ENCODE measurements around the gene PMEL. TPM values are rescaled to one million over a fixed set of nuclear protein-coding genes. Genes with fewer than 3 reads are reported as not detected.

PMEL gene
- total and polyA plus RNA-seq, 4 donors, result 1.1 to 4.5 (median 2.4) TPM

GRCh38 chr12:56011509-56012090 lies 45.8 kb upstream of the PMEL start (continued):
- no peak for TF ChIP-seq YY1 (IDR thresholded peaks at IDR 0.05)
- TF ChIP-seq ATF3 (IDR thresholded peaks at IDR 0.05), result no peak
- no peak for TF ChIP-seq HNF4G (IDR thresholded peaks at IDR 0.05)
- no peak for TF ChIP-seq MAX (IDR thresholded peaks at IDR 0.05)
- no peak for TF ChIP-seq HNF4A (conservative IDR thresholded peaks at IDR 0.05)

GRCh38 chr12:56010111-56010570 lies 44.3 kb upstream of the PMEL start:
- no peak overlapping the region for H3K4me3 ChIP-seq (ENCODE audit: low read depth in 1 of 3, low read length in 3 of 3)
- no peaks in the 10 kb centered on the region for H3K27me3 ChIP-seq (ENCODE audit: control insufficient read depth in 4 of 4, insufficient read depth in 4 of 4, low read length in 3 of 4)
- H3K9ac ChIP-seq (ENCODE audit: low read depth in 1 of 2, low read length in 2 of 2), result no peak overlapping the region
- peaks cover 0 to 16% (median 9%) of the 10 kb centered on the region in 4 donors for H3K4me1 ChIP-seq (ENCODE audit: control insufficient read depth in 4 of 4, insufficient read depth in 4 of 4, low read length in 3 of 4)
- no peak overlapping the region for H3K27ac ChIP-seq (ENCODE audit: low read depth in 1 of 2, low read length in 2 of 2)
- peaks cover 0 to under 1% (median 0%) of the 10 kb centered on the region in 4 donors for H3K36me3 ChIP-seq (ENCODE audit: control insufficient read depth in 4 of 4, insufficient read depth in 3 of 4, low read depth in 1 of 4, low read length in 3 of 4)
- DNase-seq (ENCODE audit: low spot score), result no peak
- 36% methylated on average over 2 of the region's 2 CpGs for WGBS
- no peaks in the 10 kb centered on the region for H3K9me3 ChIP-seq (ENCODE audit: control insufficient read depth in 4 of 4, low read length in 3 of 4)
- TF ChIP-seq YY1 (IDR thresholded peaks at IDR 0.05), result no peak
- no peak for TF ChIP-seq MAX (IDR thresholded peaks at IDR 0.05)
- no peak for TF ChIP-seq FOXA2 (IDR thresholded peaks at IDR 0.05)
- no peak for TF ChIP-seq CTCF (IDR thresholded peaks at IDR 0.05; ENCODE audit: low read depth, low read length, missing input control)
- no peak for TF ChIP-seq ZBTB33 (IDR thresholded peaks at IDR 0.05)
- TF ChIP-seq SP1 (IDR thresholded peaks at IDR 0.05), result no peak
- no peak for TF ChIP-seq NR2F2 (IDR thresholded peaks at IDR 0.05)
- no peak for TF ChIP-seq GABPA (IDR thresholded peaks at IDR 0.05 in 1 of 2, conservative IDR thresholded peaks at IDR 0.05 in 1 of 2)
- TF ChIP-seq RXRA (IDR thresholded peaks at IDR 0.05), result no peak
- no peak for TF ChIP-seq TAF1 (conservative IDR thresholded peaks at IDR 0.05)
- no peak for TF ChIP-seq JUND (IDR thresholded peaks at IDR 0.05)
- TF ChIP-seq HNF4G (IDR thresholded peaks at IDR 0.05), result no peak
- TF ChIP-seq HNF4A (conservative IDR thresholded peaks at IDR 0.05), result no peak
- TF ChIP-seq EGR1 (IDR thresholded peaks at IDR 0.05; ENCODE audit: low read depth in 2 of 2), result no peak
- TF ChIP-seq REST (IDR thresholded peaks at IDR 0.05), result no peak
- no peak for TF ChIP-seq RAD21 (IDR thresholded peaks at IDR 0.05)
- TF ChIP-seq ATF3 (IDR thresholded peaks at IDR 0.05), result no peak

Data from liver (tissue), 9 donors.